Caco-2 (cell line): ENCODE results near the gene INO80E. TPM values are rescaled to one million over a fixed set of nuclear protein-coding genes. Genes with fewer than 3 reads are reported as not detected.
A peak's percentile ranks its signal among the peaks of the same experiment; 100 is the strongest.

Experiments used
- BruUV-seq: library from RNA; stranded (reverse); fragments of 400-500 nt; replicated peaks from 2 replicates; lab custom pipeline; 2021; lab: Mats Ljungman, UMichigan
- CTCF ChIA-PET: fragments of 300-600 bp; sonication (Branson Sonifier 250); formaldehyde crosslinking; loops from one replicate; lab custom pipeline; 2022; ENCODE audit warnings: antibody characterized with exemption; lab: Charles Lee
- POLR2A ChIA-PET: fragments of 300-600 bp; sonication (Branson Sonifier 250); formaldehyde crosslinking; loops from one replicate; lab custom pipeline; 2022; ENCODE audit warnings: antibody characterized with exemption; lab: Charles Lee
- DNase-seq, 2 experiments: peaks; one replicate each; pipeline versions ENCODE4 v3.0.0 to v3.0.0-alpha.2; 2020 to 2022
- H3K27me3 ChIP-seq: replicated peaks from 2 replicates; pipeline ENCODE4 v1.6.0; 2011; ENCODE audit warnings: low read length; ENCODE audit not compliant: control insufficient read depth, insufficient read depth
- H3K36me3 ChIP-seq: 2 replicates; pipeline ENCODE4 v1.5.1; 2011; ENCODE audit warnings: low read length; ENCODE audit not compliant: control insufficient read depth, insufficient read depth
- H3K4me1 ChIP-seq: fragments of 250-450 bp; sonication (Bioruptor Pico); 2 replicates; pipeline ENCODE4 v1.5.1; 2020; ENCODE audit warnings: mild to moderate bottlenecking
- H3K4me3 ChIP-seq: 2 replicates; pipeline ENCODE4 v1.5.1; 2011; ENCODE audit warnings: low read depth, mild to moderate bottlenecking, control low read depth, low read length
- H3K9me3 ChIP-seq: fragments of 250-450 bp; sonication (Bioruptor Pico); 2 replicates; pipeline ENCODE4 v1.5.1; 2020; ENCODE audit warnings: mild to moderate bottlenecking, moderate library complexity
- H3K27ac Mint-ChIP-seq: one replicate; pipeline ENCODE4 v1.8.0; 2022; ENCODE audit warnings: mixed read lengths; ENCODE audit not compliant: unreplicated experiment
- H3K27me3 Mint-ChIP-seq: one replicate; pipeline ENCODE4 v1.8.0; 2022; ENCODE audit warnings: mixed read lengths; ENCODE audit not compliant: insufficient read depth, unreplicated experiment
- H3K36me3 Mint-ChIP-seq: one replicate; pipeline ENCODE4 v1.8.0; 2022; ENCODE audit warnings: mild to moderate bottlenecking, mixed read lengths; ENCODE audit not compliant: insufficient read depth, unreplicated experiment
- H3K4me1 Mint-ChIP-seq: one replicate; pipeline ENCODE4 v1.8.0; 2022; ENCODE audit warnings: low read depth, mixed read lengths; ENCODE audit not compliant: unreplicated experiment
- H3K4me3 Mint-ChIP-seq: one replicate; pipeline ENCODE4 v1.8.0; 2022; ENCODE audit warnings: mild to moderate bottlenecking, moderate library complexity, mixed read lengths; ENCODE audit not compliant: unreplicated experiment
- H3K9me3 Mint-ChIP-seq: one replicate; pipeline ENCODE4 v1.8.0; 2022; ENCODE audit warnings: mixed read lengths; ENCODE audit not compliant: unreplicated experiment
- CTCF ChIP-seq, 2 experiments: fragments of 200-600 bp in 1 of 2; IDR thresholded peaks; 1 replicate in 1 of 2; 2 replicates in 1 of 2; pipeline versions ENCODE4 v1.5.1 to v1.8.0; 2011 to 2022; ENCODE audit warnings: antibody characterized with exemption in 1 of 2, control low read depth in 1 of 2, inconsistent platforms in 1 of 2, low read depth in 1 of 2, low read length in 1 of 2, mild to moderate bottlenecking in 1 of 2, moderate library complexity in 1 of 2; ENCODE audit not compliant: insufficient read depth in 1 of 2, severe bottlenecking in 1 of 2, unreplicated experiment in 1 of 2
- intact Hi-C: fragments of 100-400 bp; cut with micrococcal nuclease; formaldehyde crosslinking; loops from one replicate; pipeline ENCODE4 v1.10.0; 2022; ENCODE audit not compliant: unreplicated experiment
- total RNA-seq: library from RNA; stranded (reverse); gene quantifications from 2 replicates; pipeline ENCODE4 v1.2.3, GENCODE V29; 2022

Gene INO80E
- total RNA-seq, 1 experiment from 2014 or later: 58.8 TPM

GRCh38 chr16:29994600-29995323 is 1.3 kb upstream of the INO80E start:
- no peak for TF ChIP-seq CTCF (IDR thresholded peaks at IDR 0.05; ENCODE audit: insufficient read depth in 1 of 2, low read depth in 1 of 2, low read length in 1 of 2, severe bottlenecking in 1 of 2, unreplicated experiment in 1 of 2)
- no peaks in the 10 kb centered on the region for H3K9me3 ChIP-seq
- Mint-ChIP-seq H3K27me3 (no peaks in the 10 kb centered on the region), H3K27ac (peak overlapping the region; percentile 65), H3K4me1 (peaks cover 13% of the 10 kb centered on the region), H3K4me3 (peak overlapping the region; percentile 99), H3K36me3 (peaks cover 47% of the 10 kb centered on the region), H3K9me3 (no peaks in the 10 kb centered on the region)
- H3K4me1 ChIP-seq: peaks cover 11% of the 10 kb centered on the region; the same call in 1 of the 2 replicates
- peak overlapping the region; percentile 68 for H3K4me3 ChIP-seq
- POLR2A ChIA-PET: interaction anchor here (1.2 to 1.6 kb wide), 2 partner anchors 21 to 69 kb away, joined by 9 to 15 read pairs; partner anchors contain the start of genes KCTD13 and TAOK2
- H3K27me3 ChIP-seq: no peaks in the 10 kb centered on the region
- CTCF ChIA-PET: interaction anchor here (1.2 kb wide), 1 partner anchor 22 kb away, joined by 4 read pairs; no protein-coding TSS in a partner anchor
- BruUV-seq: no TSS peak
- peak in 1 of 2 experiments; percentile 84 for DNase-seq
- H3K36me3 ChIP-seq: no peaks in the 10 kb centered on the region
- intact Hi-C loops: loop anchor here (1.0 to 10.0 kb wide), 2 partner anchors 32 to 180 kb away; partner anchors contain the start of genes PAGR1, PRRT2 and TMEM219

GRCh38 chr16:29995324-29995910 is 624 bp upstream of the INO80E start, which contains the start of gene HIRIP3:
Gene HIRIP3 (minus strand): TSS chr16:29995617. CDS start chr16:29995605, 12 bp downstream.
- peak within 1 kb of the TSS; percentile 68 for H3K4me3 ChIP-seq
- DNase-seq: peak; percentile 86 to 87
- no peaks in the 10 kb centered on the region for H3K36me3 ChIP-seq
- BruUV-seq: TSS peak; percentile 45
- no peaks in the 10 kb centered on the region for H3K27me3 ChIP-seq
- H3K9me3 ChIP-seq: no peaks in the 10 kb centered on the region
- Mint-ChIP-seq H3K27ac (peak within 1 kb of the TSS; percentile 65), H3K27me3 (no peaks in the 10 kb centered on the region), H3K36me3 (peaks cover 44% of the 10 kb centered on the region), H3K4me1 (peaks cover 12% of the 10 kb centered on the region), H3K9me3 (no peaks in the 10 kb centered on the region), H3K4me3 (peak within 1 kb of the TSS; percentile 99)
- ChIA-PET CTCF (interaction anchor here (1.2 kb wide), 1 partner anchor 22 kb away, joined by 4 read pairs; no protein-coding TSS in a partner anchor), POLR2A (interaction anchor here (1.2 to 1.6 kb wide), 2 partner anchors 22 to 70 kb away, joined by 9 to 15 read pairs; partner anchors contain the start of genes KCTD13 and TAOK2)
- no peak for TF ChIP-seq CTCF (IDR thresholded peaks at IDR 0.05; ENCODE audit: insufficient read depth in 1 of 2, low read depth in 1 of 2, low read length in 1 of 2, severe bottlenecking in 1 of 2, unreplicated experiment in 1 of 2)
- peaks cover 11% of the 10 kb centered on the region; the same call in 1 of the 2 replicates for H3K4me1 ChIP-seq
- intact Hi-C loops: loop anchor here (1.0 to 10.0 kb wide), 2 partner anchors 33 to 181 kb away; partner anchors contain the start of genes PAGR1, PRRT2 and TMEM219

GRCh38 chr16:29996766-29997250 is 767 bp downstream of the INO80E start:
- no peaks in the 10 kb centered on the region for H3K9me3 ChIP-seq
- no peak for DNase-seq
- Mint-ChIP-seq H3K27ac (peak overlapping the region; percentile 65), H3K36me3 (peaks cover 47% of the 10 kb centered on the region), H3K9me3 (no peaks in the 10 kb centered on the region), H3K4me1 (peaks cover 12% of the 10 kb centered on the region), H3K27me3 (no peaks in the 10 kb centered on the region), H3K4me3 (peak overlapping the region; percentile 99)
- POLR2A ChIA-PET: interaction anchor here (0.5 kb wide), 1 partner anchor 15 kb away, joined by 10 read pairs; no protein-coding TSS in a partner anchor
- CTCF ChIA-PET: no interaction called here
- H3K4me3 ChIP-seq: peak overlapping the region; percentile 68
- BruUV-seq: no TSS peak
- no peak for TF ChIP-seq CTCF (IDR thresholded peaks at IDR 0.05; ENCODE audit: insufficient read depth in 1 of 2, low read depth in 1 of 2, low read length in 1 of 2, severe bottlenecking in 1 of 2, unreplicated experiment in 1 of 2)
- peaks cover 11% of the 10 kb centered on the region; the same call in 1 of the 2 replicates for H3K4me1 ChIP-seq
- H3K27me3 ChIP-seq: no peaks in the 10 kb centered on the region
- no peaks in the 10 kb centered on the region for H3K36me3 ChIP-seq
- intact Hi-C loops: loop anchor here (10.0 kb wide), 1 partner anchor 182 kb away; the partner anchor contains the start of genes PAGR1 and PRRT2
